Osteocyte (in vitro differentiated cells): ENCODE measurements around the gene KLF2. TPM values are rescaled to one million over a fixed set of nuclear protein-coding genes. Genes with fewer than 3 reads are reported as not detected.
A peak's percentile ranks its signal among the peaks of the same experiment; 100 is the strongest.

Experiments
- DNase-seq: peaks from one replicate; pipeline ENCODE4 v3.0.0; 2021; ENCODE audit warnings: mixed read lengths; ENCODE audit not compliant: unreplicated experiment; ENCODE audit errors: extremely low spot score
- H3K27ac Mint-ChIP-seq: one replicate; pipeline ENCODE4 v1.8.0; 2021; ENCODE audit warnings: mild to moderate bottlenecking, mixed read lengths; ENCODE audit not compliant: unreplicated experiment
- H3K27me3 Mint-ChIP-seq: one replicate; pipeline ENCODE4 v1.8.0; 2021; ENCODE audit warnings: mixed read lengths; ENCODE audit not compliant: unreplicated experiment
- H3K36me3 Mint-ChIP-seq: one replicate; pipeline ENCODE4 v1.8.0; 2021; ENCODE audit warnings: mixed read lengths; ENCODE audit not compliant: unreplicated experiment
- H3K4me1 Mint-ChIP-seq: one replicate; pipeline ENCODE4 v1.8.0; 2021; ENCODE audit warnings: mixed read lengths; ENCODE audit not compliant: unreplicated experiment
- H3K4me3 Mint-ChIP-seq: one replicate; pipeline ENCODE4 v1.8.0; 2021; ENCODE audit warnings: mild to moderate bottlenecking, moderate library complexity, mixed read lengths; ENCODE audit not compliant: unreplicated experiment
- H3K9me3 Mint-ChIP-seq: one replicate; pipeline ENCODE4 v1.8.0; 2021; ENCODE audit warnings: mixed read lengths; ENCODE audit not compliant: unreplicated experiment
- total RNA-seq: library from RNA; stranded (reverse); gene quantifications from 2 replicates; pipeline ENCODE4 v1.2.1, GENCODE V29; 2021
- TF ChIP-seq, protein P1 (sequence below): fragments of 200-600 bp; sonication (generic); IDR thresholded peaks from 2 replicates; pipeline ENCODE4 v1.5.0; 2021; ENCODE audit warnings: antibody characterized with exemption, mild to moderate bottlenecking, moderate library complexity

Gene KLF2
- total RNA-seq, 1 donor from 2014 or later = 55.5 TPM

- H3K27ac Mint-ChIP-seq = no peak overlapping the region
- peaks cover 17% of the 10 kb centered on the region for H3K4me1 Mint-ChIP-seq
- H3K9me3 Mint-ChIP-seq = no peaks in the 10 kb centered on the region
- H3K27me3 Mint-ChIP-seq = no peaks in the 10 kb centered on the region
- DNase-seq = no peak
- H3K4me3 Mint-ChIP-seq = no peak overlapping the region
- peaks cover 29% of the 10 kb centered on the region for H3K36me3 Mint-ChIP-seq
- TF ChIP-seq, protein P1, sequence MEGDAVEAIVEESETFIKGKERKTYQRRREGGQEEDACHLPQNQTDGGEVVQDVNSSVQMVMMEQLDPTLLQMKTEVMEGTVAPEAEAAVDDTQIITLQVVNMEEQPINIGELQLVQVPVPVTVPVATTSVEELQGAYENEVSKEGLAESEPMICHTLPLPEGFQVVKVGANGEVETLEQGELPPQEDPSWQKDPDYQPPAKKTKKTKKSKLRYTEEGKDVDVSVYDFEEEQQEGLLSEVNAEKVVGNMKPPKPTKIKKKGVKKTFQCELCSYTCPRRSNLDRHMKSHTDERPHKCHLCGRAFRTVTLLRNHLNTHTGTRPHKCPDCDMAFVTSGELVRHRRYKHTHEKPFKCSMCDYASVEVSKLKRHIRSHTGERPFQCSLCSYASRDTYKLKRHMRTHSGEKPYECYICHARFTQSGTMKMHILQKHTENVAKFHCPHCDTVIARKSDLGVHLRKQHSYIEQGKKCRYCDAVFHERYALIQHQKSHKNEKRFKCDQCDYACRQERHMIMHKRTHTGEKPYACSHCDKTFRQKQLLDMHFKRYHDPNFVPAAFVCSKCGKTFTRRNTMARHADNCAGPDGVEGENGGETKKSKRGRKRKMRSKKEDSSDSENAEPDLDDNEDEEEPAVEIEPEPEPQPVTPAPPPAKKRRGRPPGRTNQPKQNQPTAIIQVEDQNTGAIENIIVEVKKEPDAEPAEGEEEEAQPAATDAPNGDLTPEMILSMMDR = no peak
These were observed 46.9 kb downstream of the KLF2 start for GRCh38 chr19:16371540-16371986.

DNA sequence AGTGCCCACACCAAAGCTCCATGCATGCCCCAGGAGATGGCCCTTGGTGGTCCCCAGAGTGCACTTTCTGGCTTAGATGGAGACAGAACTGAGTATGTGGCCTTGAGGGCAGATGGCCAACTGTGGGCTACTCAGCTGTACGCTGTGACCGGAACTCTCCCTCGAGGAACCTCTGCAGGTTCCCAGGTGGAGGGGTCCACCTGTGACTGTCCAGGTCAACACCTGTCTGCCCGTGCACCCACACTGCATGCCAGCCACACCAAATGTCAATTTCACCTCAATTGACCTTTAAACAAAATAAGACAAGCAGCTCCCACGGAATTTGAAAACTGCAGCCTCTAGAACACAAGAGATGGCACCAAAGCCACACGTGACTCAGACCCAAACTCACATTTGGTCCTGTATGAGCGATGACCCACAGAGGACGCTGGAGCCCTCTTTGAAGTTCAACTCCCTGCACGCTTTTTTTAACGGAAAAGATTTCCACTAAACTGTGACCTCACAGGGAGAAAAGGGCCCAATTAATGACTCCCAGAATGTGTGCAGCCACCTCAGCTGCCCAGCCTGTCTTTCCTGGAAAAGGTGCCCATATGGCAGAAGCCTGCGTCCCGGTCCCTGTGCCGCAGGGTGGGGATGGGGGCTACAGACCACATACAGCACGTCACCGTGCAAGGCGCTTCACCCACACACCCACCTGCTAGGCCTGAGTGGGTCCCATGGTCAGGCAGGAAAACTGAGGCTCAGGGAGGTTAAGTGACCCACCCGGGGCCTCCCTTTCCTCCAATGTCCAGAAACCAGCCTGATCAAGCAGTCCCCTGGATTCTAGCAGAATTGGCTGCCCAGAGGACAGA, 47.7 kb downstream of the KLF2 start:
- DNase-seq = no peak
- Mint-ChIP-seq H3K9me3 (no peaks in the 10 kb centered on the region), H3K4me1 (peaks cover 17% of the 10 kb centered on the region), H3K4me3 (no peak overlapping the region), H3K36me3 (peaks cover 30% of the 10 kb centered on the region), H3K27ac (no peak overlapping the region), H3K27me3 (no peaks in the 10 kb centered on the region)
- TF ChIP-seq, protein P1 = no peak

- TF ChIP-seq, protein P1 = no peak
- H3K27me3 Mint-ChIP-seq = no peaks in the 10 kb centered on the region
- peaks cover 30% of the 10 kb centered on the region for H3K36me3 Mint-ChIP-seq
- H3K27ac Mint-ChIP-seq = no peak overlapping the region
- no peaks in the 10 kb centered on the region for H3K9me3 Mint-ChIP-seq
- DNase-seq = no peak
- peaks cover 17% of the 10 kb centered on the region for H3K4me1 Mint-ChIP-seq
- no peak overlapping the region for H3K4me3 Mint-ChIP-seq
These were observed 48.5 kb downstream of the KLF2 start for GRCh38 chr19:16373079-16373478.

DNA sequence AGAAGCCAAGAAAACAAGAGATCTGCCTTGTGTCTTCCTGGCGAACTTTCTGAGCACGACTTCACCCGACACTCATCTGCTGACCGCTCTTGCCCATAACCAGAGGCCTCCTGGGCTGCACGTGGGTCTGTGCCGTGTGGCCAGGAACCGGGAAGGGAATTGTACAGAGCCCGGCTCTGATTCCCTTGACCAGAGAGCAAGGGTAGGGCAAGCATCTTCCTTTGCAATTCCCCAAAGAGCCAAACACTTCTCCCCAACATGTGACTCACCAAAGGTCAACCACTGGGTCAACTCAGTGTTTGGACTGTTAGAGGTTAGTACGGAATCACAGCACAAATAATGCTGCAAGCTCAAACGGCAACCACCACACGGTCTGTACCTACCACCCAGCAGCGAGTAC, 48.9 kb downstream of the KLF2 start:
- H3K36me3 Mint-ChIP-seq = peaks cover 30% of the 10 kb centered on the region
- no peak for DNase-seq
- peaks cover 17% of the 10 kb centered on the region for H3K4me1 Mint-ChIP-seq
- no peaks in the 10 kb centered on the region for H3K9me3 Mint-ChIP-seq
- TF ChIP-seq, protein P1 = no peak
- H3K27me3 Mint-ChIP-seq = no peaks in the 10 kb centered on the region
- H3K27ac Mint-ChIP-seq = peak overlapping the region; percentile 72
- H3K4me3 Mint-ChIP-seq = no peak overlapping the region

- DNase-seq = no peak
- peaks cover 30% of the 10 kb centered on the region for H3K36me3 Mint-ChIP-seq
- no peaks in the 10 kb centered on the region for H3K9me3 Mint-ChIP-seq
- no peaks in the 10 kb centered on the region for H3K27me3 Mint-ChIP-seq
- TF ChIP-seq, protein P1 = no peak
- no peak overlapping the region for H3K27ac Mint-ChIP-seq
- no peak overlapping the region for H3K4me3 Mint-ChIP-seq
- peaks cover 17% of the 10 kb centered on the region for H3K4me1 Mint-ChIP-seq
These were observed 49.4 kb downstream of the KLF2 start for GRCh38 chr19:16373989-16374388.
